H1 (cell line): ENCODE data around the gene MAPK8. TPM values are rescaled to one million over a fixed set of nuclear protein-coding genes. Genes with fewer than 3 reads are reported as not detected.
A peak's percentile ranks its signal among the peaks of the same experiment; 100 is the strongest.

Experiments used
- CTCF ChIA-PET: fragments of 300-600 bp; sonication (Branson Sonifier 250); formaldehyde crosslinking; loops from one replicate; lab custom pipeline; 2021; ENCODE audit not compliant: partially characterized antibody; lab: Charles Lee
- POLR2A ChIA-PET: fragments of 300-600 bp; sonication (Branson Sonifier 250); formaldehyde crosslinking; loops from one replicate; lab custom pipeline; 2021; ENCODE audit warnings: inconsistent platforms; ENCODE audit not compliant: partially characterized antibody; lab: Charles Lee
- DNase-seq, 2 experiments: peaks; one replicate each; pipeline versions ENCODE4 v3.0.0 to v3.0.0-alpha.2; 2010 to 2022; ENCODE audit warnings: low spot score in 2 of 2, low read depth in 1 of 2, mixed read lengths in 1 of 2
- FAIRE-seq: peaks from 2 replicates; lab custom pipeline; 2011; peaks lifted over from hg19 to GRCh38; lab: Jason Lieb, UNC
- H2AFZ ChIP-seq: 2 replicates; pipeline ENCODE4 v1.8.1; 2012; ENCODE audit warnings: low read length, inconsistent platforms
- H2AK5ac ChIP-seq: 2 replicates; pipeline ENCODE4 v1.6.1; 2013; ENCODE audit warnings: low read depth, low read length
- H2BK120ac ChIP-seq: replicated peaks from 2 replicates; pipeline ENCODE3; 2013; ENCODE audit warnings: low read depth, low read length, inconsistent platforms
- H2BK12ac ChIP-seq: 2 replicates; pipeline ENCODE4 v1.6.1; 2013; ENCODE audit warnings: low read depth, low read length
- H2BK15ac ChIP-seq: 2 replicates; pipeline ENCODE4 v1.6.1; 2013; ENCODE audit warnings: low read length
- H2BK20ac ChIP-seq: 2 replicates; pipeline ENCODE4 v1.6.1; 2013; ENCODE audit warnings: low read length
- H2BK5ac ChIP-seq: 2 replicates; pipeline ENCODE4 v1.6.1; 2013; ENCODE audit warnings: low read depth, low read length
- H3K14ac ChIP-seq: 2 replicates; pipeline ENCODE4 v1.6.1; 2013; ENCODE audit warnings: inconsistent platforms; ENCODE audit not compliant: insufficient read length
- H3K18ac ChIP-seq: 2 replicates; pipeline ENCODE4 v1.6.1; 2013; ENCODE audit warnings: low read length; ENCODE audit errors: extremely low read depth
- H3K23ac ChIP-seq: 2 replicates; pipeline ENCODE4 v1.6.1; 2013; ENCODE audit warnings: inconsistent platforms; ENCODE audit not compliant: insufficient read length
- H3K23me2 ChIP-seq: 2 replicates; pipeline ENCODE4 v1.6.1; 2013; ENCODE audit warnings: low read depth, low read length
- H3K27ac ChIP-seq: 2 replicates; pipeline ENCODE4 v1.6.1; 2011; ENCODE audit warnings: low read depth, low read length, inconsistent platforms
- H3K27me3 ChIP-seq, 4 experiments: replicated peaks in 1 of 4; 1 replicate in 1 of 4; 2 replicates in 3 of 4; pipeline versions ENCODE4 v1.6.1 to v1.8.1; 2011 to 2013; ENCODE audit warnings: low read length in 3 of 4, mild to moderate bottlenecking in 3 of 4, inconsistent platforms in 2 of 4, mixed read lengths in 2 of 4, moderate library complexity in 1 of 4; ENCODE audit not compliant: control insufficient read depth in 3 of 4, insufficient read depth in 3 of 4; ENCODE audit errors: extremely low read depth in 1 of 4
- H3K36me3 ChIP-seq, 4 experiments: 2 replicates each; pipeline versions ENCODE4 v1.6.1 to v1.8.1; 2011 to 2013; ENCODE audit warnings: mild to moderate bottlenecking in 4 of 4, low read length in 3 of 4, moderate library complexity in 2 of 4, control low read depth in 1 of 4, inconsistent platforms in 1 of 4; ENCODE audit not compliant: insufficient read depth in 4 of 4, control insufficient read depth in 2 of 4
- H3K4ac ChIP-seq: replicated peaks from 2 replicates; pipeline ENCODE3; 2013; ENCODE audit warnings: low read length, low read depth, mixed read lengths, inconsistent platforms; ENCODE audit not compliant: insufficient read length
- H3K4me1 ChIP-seq, 4 experiments: replicated peaks in 1 of 4; 1 replicate in 1 of 4; 2 replicates in 3 of 4; pipeline versions ENCODE4 v1.6.1 to v1.8.1; 2011 to 2013; ENCODE audit warnings: low read length in 3 of 4, inconsistent platforms in 2 of 4, mixed read lengths in 1 of 4; ENCODE audit not compliant: insufficient read depth in 4 of 4, control insufficient read depth in 3 of 4
- H3K4me2 ChIP-seq, 2 experiments: 2 replicates each; pipeline versions ENCODE4 v1.6.1 to v1.8.1; 2011 to 2013; ENCODE audit warnings: low read depth in 2 of 2, low read length in 2 of 2, control low read depth in 1 of 2, inconsistent platforms in 1 of 2, mild to moderate bottlenecking in 1 of 2; ENCODE audit not compliant: insufficient read depth in 1 of 2
- H3K4me3 ChIP-seq, 4 experiments: fragments of 200-600, 300-600 bp in 1 of 4; sonication (generic), shearing (Covaris generic), sonication (Bioruptor Twin) in 1 of 4; 2 replicates each; pipeline versions ENCODE4 v1.5.1 to v1.8.1; 2011 to 2016; ENCODE audit warnings: low read length in 4 of 4, low read depth in 3 of 4, control low read depth in 2 of 4, inconsistent platforms in 2 of 4, mild to moderate bottlenecking in 2 of 4, mixed read lengths in 1 of 4, moderate library complexity in 1 of 4; ENCODE audit not compliant: insufficient read depth in 2 of 4; ENCODE audit errors: extremely low read depth in 1 of 4
- H3K56ac ChIP-seq: replicated peaks from 2 replicates; pipeline ENCODE3; 2013; ENCODE audit warnings: low read depth, mild to moderate bottlenecking, mixed read lengths, low read length, inconsistent platforms; ENCODE audit not compliant: insufficient read length
- H3K79me1 ChIP-seq: 2 replicates; pipeline ENCODE4 v1.6.1; 2013; ENCODE audit warnings: low read depth, low read length, control low read depth
- H3K79me2 ChIP-seq, 2 experiments: 2 replicates each; pipeline versions ENCODE4 v1.6.1 to v1.8.1; 2012 to 2013; ENCODE audit warnings: low read length in 2 of 2, mild to moderate bottlenecking in 2 of 2, inconsistent platforms in 1 of 2; ENCODE audit not compliant: insufficient read depth in 2 of 2, control insufficient read depth in 1 of 2
- H3K9ac ChIP-seq, 4 experiments: replicated peaks in 1 of 4; 1 replicate in 1 of 4; 2 replicates in 3 of 4; pipeline versions ENCODE4 v1.6.1 to v1.8.1; 2011 to 2013; ENCODE audit warnings: low read depth in 3 of 4, low read length in 3 of 4, control low read depth in 2 of 4, mild to moderate bottlenecking in 2 of 4, moderate library complexity in 2 of 4, inconsistent platforms in 1 of 4; ENCODE audit errors: extremely low read depth in 1 of 4
- H3K9me3 ChIP-seq, 2 experiments: 2 replicates each; pipeline versions ENCODE4 v1.6.1 to v1.8.1; 2012 to 2013; ENCODE audit warnings: mild to moderate bottlenecking in 2 of 2, moderate library complexity in 2 of 2, control low read depth in 1 of 2, inconsistent platforms in 1 of 2, low read depth in 1 of 2, low read length in 1 of 2, mixed read lengths in 1 of 2; ENCODE audit not compliant: insufficient read depth in 2 of 2
- H4K20me1 ChIP-seq, 2 experiments: replicated peaks in 1 of 2; 2 replicates each; pipeline versions ENCODE3 to v1.8.1; 2011 to 2013; ENCODE audit warnings: inconsistent platforms in 2 of 2, low read length in 2 of 2, mild to moderate bottlenecking in 1 of 2; ENCODE audit not compliant: insufficient read depth in 2 of 2, control insufficient read depth in 1 of 2
- H4K5ac ChIP-seq: 2 replicates; pipeline ENCODE4 v1.6.1; 2013; ENCODE audit warnings: low read length, low read depth, mixed read lengths, inconsistent platforms; ENCODE audit not compliant: insufficient read length
- H4K8ac ChIP-seq: 2 replicates; pipeline ENCODE4 v1.8.0; 2013; ENCODE audit warnings: mild to moderate bottlenecking, moderate library complexity, low read length, inconsistent platforms; ENCODE audit not compliant: insufficient read depth; ENCODE audit errors: extremely low read depth
- H4K91ac ChIP-seq: replicated peaks from 2 replicates; pipeline ENCODE3; 2013; ENCODE audit warnings: low read length, mixed read lengths, inconsistent platforms; ENCODE audit not compliant: insufficient read length
- JUND ChIP-seq: IDR thresholded peaks from 2 replicates; pipeline ENCODE4 v1.6.1; 2011; ENCODE audit warnings: mild to moderate bottlenecking, improper control_type of control experiment, low read length
- NRF1 ChIP-seq: IDR thresholded peaks from 2 replicates; pipeline ENCODE4 v1.6.1; 2011; ENCODE audit warnings: mild to moderate bottlenecking, low read depth, low read length, improper control_type of control experiment
- WGBS, 2 experiments: shearing (Covaris generic) in 1 of 2; methylation state at CpG; one replicate each; pipeline versions ENCODE4 v1.1.6 to v1.1.7; 2013 to 2015; ENCODE audit warnings: low lambda C conversion rate in 2 of 2, mixed read lengths in 2 of 2, inconsistent platforms in 1 of 2, low coverage in 1 of 2, missing lambda C conversion rate in 1 of 2; ENCODE audit not compliant: insufficient replicate concordance in 2 of 2, insufficient coverage in 1 of 2, insufficient read length in 1 of 2; ENCODE audit errors: extremely low coverage in 1 of 2, missing lambda C conversion rate in 1 of 2; 5-methylcytosine and 5-hydroxymethylcytosine counted together
- polyA plus RNA-seq, 7 experiments: library from polyadenylated mRNA; depleted of rRNA in 3 of 7; stranded (reverse) in 5 of 7; unstranded in 2 of 7; fragments of >200 nt in 5 of 7; fragments of 200-250 nt in 2 of 7; gene quantifications; 1 replicate in 5 of 7; 2 replicates in 1 of 7; 4 replicates in 1 of 7; pipeline versions ENCODE4 v1.2.1 to v1.2.3, GENCODE V29; 2011 to 2013; ENCODE audit warnings: missing spikeins in 2 of 7, mixed read lengths in 2 of 7
- total RNA-seq: library from RNA; stranded (reverse); fragmentation: NEBNext Ultra II Directional; extraction: Animal tissue kit (Norgen Biotek cat#: 25700); gene quantifications from 2 replicates; pipeline ENCODE4 v1.2.1, GENCODE V29; 2021

The MAPK8 gene
- total and polyA plus RNA-seq, 2 of the 8 experiments (the other 6 are each of a cell fraction or from before 2014, with no cell fraction given), result 23.3 to 71.3 TPM

GRCh38 chr10:48456808-48457761 is 150.6 kb downstream of the MAPK8 start:
- Histone ChIP-seq H3K18ac (no peak overlapping the region), H3K4me2 (0 out of 4 replicates have a peak overlapping the region, but pooled peaks of 1 of the 2 experiments have one; percentile 3), H2BK12ac (no peak overlapping the region), H3K27ac (no peak overlapping the region), H3K14ac (no peak overlapping the region), H2BK20ac (no peak overlapping the region), H3K56ac (no peak overlapping the region), H2AK5ac (no peak overlapping the region), H4K5ac (no peak overlapping the region), H3K79me2 (no peaks in the 10 kb centered on the region), H3K36me3 (no peaks in the 10 kb centered on the region)
- 84% methylated on average over 20 of the region's 24 CpGs; no CpG with 5 or more reads in 1 of the 2 experiments for WGBS, 2 experiments
- POLR2A ChIA-PET, result interaction anchor here (1.1 to 1.9 kb wide), 2 partner anchors 11 to 12 kb away, joined by 3 to 5 read pairs; no protein-coding TSS in a partner anchor
- DNase-seq (peak in 1 of 2 experiments; percentile 44), FAIRE-seq (no peak)
- TF ChIP-seq JUND (no peak), NRF1 (no peak)
- TF ChIP-seq, all 59 proteins: peak for 0
- Histone ChIP-seq H2BK120ac (no peak overlapping the region), H4K91ac (no peak overlapping the region), H3K27me3 (no peaks in the 10 kb centered on the region), H2AFZ (no peak overlapping the region), H3K4me1 (peaks cover 0 to 5% (median 2%) of the 10 kb centered on the region in 4 experiments; a peak in 4 of 7 replicates), H2BK15ac (no peak overlapping the region), H3K4ac (no peak overlapping the region), H4K20me1 (peaks cover 2 to 3% of the 10 kb centered on the region in 2 experiments), H4K8ac (peak overlapping the region; percentile 71; the same call in 1 of the 2 replicates), H3K23me2 (no peaks in the 10 kb centered on the region), H3K4me3 (no peak overlapping the region), H3K9me3 (no peaks in the 10 kb centered on the region), H2BK5ac (no peak overlapping the region), H3K9ac (no peak overlapping the region), H3K79me1 (no peaks in the 10 kb centered on the region; the same call in 1 of the 2 replicates), H3K23ac (no peak overlapping the region)
- CTCF ChIA-PET, result interaction anchor here (0.7 to 12.6 kb wide), 3 partner anchors 8 to 15 kb away, joined by 3 to 112 read pairs (median 6); no protein-coding TSS in a partner anchor
